K562 (cell line): Measurements from ENCODE around the gene ALAS2. TPM values are rescaled to one million over a fixed set of nuclear protein-coding genes. Genes with fewer than 3 reads are reported as not detected.

ENCODE experiments used
- polyA plus RNA-seq, 8 experiments: library from polyadenylated mRNA; depleted of rRNA in 4 of 8; stranded (reverse) in 5 of 8; unstranded in 3 of 8; fragments of >200 nt; fragmentation: Nextera tagmentation in 2 of 8; fragmentation: Illumina TruSeq in 1 of 8; extraction: Ambion mirVana in 2 of 8; extraction: Trizol in 1 of 8; gene quantifications; 2 replicates each; pipeline versions ENCODE4 v1.2.1 to v1.2.3, GENCODE V29; 2011 to 2014; ENCODE audit warnings: inconsistent platforms in 1 of 8, missing spikeins in 1 of 8
- total RNA-seq, 7 experiments: library from RNA; depleted of rRNA in 6 of 7; stranded (reverse); fragments of >200 nt in 6 of 7; fragmentation: Illumina TruSeq in 2 of 7; extraction: Trizol in 2 of 7; gene quantifications; 2 replicates each; pipeline versions ENCODE4 v1.2.1 to v1.2.3, GENCODE V29; 2011 to 2021; ENCODE audit warnings: low replicate concordance in 1 of 7
- TF ChIP-seq, protein P1 (sequence below): IDR thresholded peaks from 2 replicates; pipeline ENCODE4 v1.6.1; 2016; ENCODE audit warnings: missing genetic modification characterization, missing compliant biosample characterization
- TF ChIP-seq, protein P2 (sequence below), 2 experiments: fragments of 450-650 bp; IDR thresholded peaks; 2 replicates each; pipeline ENCODE4 v1.6.1; 2016
- TF ChIP-seq, protein P3 (sequence below): fragments of 450-650 bp; IDR thresholded peaks from 2 replicates; pipeline ENCODE4 v1.7.1; 2018; ENCODE audit warnings: mild to moderate bottlenecking, low read depth; ENCODE audit not compliant: partially characterized antibody

The ALAS2 gene
- total and polyA plus RNA-seq, 9 of the 15 experiments (the other 6 are each of a cell fraction or from before 2014, with no cell fraction given), result 14.6 to 101 (median 33.4) TPM

DNA sequence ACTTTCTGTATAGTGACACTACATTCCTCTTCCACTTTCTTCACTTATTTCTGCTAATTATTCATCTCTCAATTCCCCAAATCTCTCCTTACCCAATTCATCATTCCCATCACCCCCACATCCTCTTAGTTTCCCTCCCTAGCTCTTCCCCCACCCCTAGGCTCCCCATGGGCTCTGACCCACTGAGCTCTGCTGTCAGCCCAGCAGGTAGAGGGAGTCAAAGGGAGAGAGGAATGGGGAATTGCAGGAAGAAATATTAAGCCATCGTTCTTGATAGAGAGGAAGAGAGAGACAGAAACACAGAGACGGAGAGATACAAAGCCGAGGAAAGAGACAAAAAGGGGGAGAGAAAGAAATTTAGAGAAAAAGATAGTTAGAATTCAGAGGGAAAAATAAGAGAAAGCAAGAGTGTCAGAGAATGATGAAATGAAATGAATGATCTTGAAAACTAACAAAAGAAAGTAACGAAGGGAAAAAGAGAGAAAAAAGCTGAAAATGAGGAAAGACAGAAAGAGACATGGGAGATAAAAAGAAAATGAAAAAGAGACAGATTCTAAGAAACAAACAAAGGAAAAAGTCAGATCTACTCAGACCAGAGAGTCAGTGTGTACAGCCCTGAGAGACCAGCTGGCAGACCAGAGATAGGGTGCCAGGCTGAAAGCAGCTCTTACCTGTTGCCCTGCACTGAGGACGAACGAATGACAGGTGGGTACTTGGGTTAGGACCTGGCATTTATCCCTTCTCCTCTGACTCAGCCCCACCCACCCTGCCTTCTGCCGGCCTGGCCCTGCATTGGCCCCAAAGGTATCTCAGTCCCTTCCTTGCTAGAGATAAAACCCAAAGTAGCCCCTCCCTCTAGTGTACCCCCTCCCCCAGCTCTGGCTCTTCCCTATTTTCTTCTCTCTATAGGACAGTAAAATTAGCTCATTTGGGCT is at the start of gene ALAS2 (continued):
- TF ChIP-seq, protein P1, sequence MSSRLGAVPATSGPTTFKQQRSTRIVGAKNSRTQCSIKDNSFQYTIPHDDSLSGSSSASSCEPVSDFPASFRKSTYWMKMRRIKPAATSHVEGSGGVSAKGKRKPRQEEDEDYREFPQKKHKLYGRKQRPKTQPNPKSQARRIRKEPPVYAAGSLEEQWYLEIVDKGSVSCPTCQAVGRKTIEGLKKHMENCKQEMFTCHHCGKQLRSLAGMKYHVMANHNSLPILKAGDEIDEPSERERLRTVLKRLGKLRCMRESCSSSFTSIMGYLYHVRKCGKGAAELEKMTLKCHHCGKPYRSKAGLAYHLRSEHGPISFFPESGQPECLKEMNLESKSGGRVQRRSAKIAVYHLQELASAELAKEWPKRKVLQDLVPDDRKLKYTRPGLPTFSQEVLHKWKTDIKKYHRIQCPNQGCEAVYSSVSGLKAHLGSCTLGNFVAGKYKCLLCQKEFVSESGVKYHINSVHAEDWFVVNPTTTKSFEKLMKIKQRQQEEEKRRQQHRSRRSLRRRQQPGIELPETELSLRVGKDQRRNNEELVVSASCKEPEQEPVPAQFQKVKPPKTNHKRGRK, result peak; percentile 93
- TF ChIP-seq, protein P2, sequence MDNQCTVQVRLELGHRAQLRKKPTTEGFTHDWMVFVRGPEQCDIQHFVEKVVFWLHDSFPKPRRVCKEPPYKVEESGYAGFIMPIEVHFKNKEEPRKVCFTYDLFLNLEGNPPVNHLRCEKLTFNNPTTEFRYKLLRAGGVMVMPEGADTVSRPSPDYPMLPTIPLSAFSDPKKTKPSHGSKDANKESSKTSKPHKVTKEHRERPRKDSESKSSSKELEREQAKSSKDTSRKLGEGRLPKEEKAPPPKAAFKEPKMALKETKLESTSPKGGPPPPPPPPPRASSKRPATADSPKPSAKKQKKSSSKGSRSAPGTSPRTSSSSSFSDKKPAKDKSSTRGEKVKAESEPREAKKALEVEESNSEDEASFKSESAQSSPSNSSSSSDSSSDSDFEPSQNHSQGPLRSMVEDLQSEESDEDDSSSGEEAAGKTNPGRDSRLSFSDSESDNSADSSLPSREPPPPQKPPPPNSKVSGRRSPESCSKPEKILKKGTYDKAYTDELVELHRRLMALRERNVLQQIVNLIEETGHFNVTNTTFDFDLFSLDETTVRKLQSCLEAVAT (IDR thresholded peaks at IDR 0.05), result 0 out of 4 replicates have a peak, but pooled peaks of 1 of the 2 experiments have one; percentile 60
- TF ChIP-seq, protein P3, sequence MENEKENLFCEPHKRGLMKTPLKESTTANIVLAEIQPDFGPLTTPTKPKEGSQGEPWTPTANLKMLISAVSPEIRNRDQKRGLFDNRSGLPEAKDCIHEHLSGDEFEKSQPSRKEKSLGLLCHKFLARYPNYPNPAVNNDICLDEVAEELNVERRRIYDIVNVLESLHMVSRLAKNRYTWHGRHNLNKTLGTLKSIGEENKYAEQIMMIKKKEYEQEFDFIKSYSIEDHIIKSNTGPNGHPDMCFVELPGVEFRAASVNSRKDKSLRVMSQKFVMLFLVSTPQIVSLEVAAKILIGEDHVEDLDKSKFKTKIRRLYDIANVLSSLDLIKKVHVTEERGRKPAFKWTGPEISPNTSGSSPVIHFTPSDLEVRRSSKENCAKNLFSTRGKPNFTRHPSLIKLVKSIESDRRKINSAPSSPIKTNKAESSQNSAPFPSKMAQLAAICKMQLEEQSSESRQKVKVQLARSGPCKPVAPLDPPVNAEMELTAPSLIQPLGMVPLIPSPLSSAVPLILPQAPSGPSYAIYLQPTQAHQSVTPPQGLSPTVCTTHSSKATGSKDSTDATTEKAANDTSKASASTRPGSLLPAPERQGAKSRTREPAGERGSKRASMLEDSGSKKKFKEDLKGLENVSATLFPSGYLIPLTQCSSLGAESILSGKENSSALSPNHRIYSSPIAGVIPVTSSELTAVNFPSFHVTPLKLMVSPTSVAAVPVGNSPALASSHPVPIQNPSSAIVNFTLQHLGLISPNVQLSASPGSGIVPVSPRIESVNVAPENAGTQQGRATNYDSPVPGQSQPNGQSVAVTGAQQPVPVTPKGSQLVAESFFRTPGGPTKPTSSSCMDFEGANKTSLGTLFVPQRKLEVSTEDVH, result no peak
